T-helper 22 cell (primary cell): Measurements from ENCODE around the gene MYOZ1.
"Not testable (repeated sequence)": the region's sequence is repeated elsewhere in the genome, so short reads cannot be mapped to it uniquely, and the experiment has no call there.

ENCODE experiments used
- DNase-seq: peaks from one replicate; pipeline ENCODE4 v3.0.0-alpha.2; 2020; ENCODE audit warnings: low read depth

Gene MYOZ1

GRCh38 chr10:73641328-73642060, at the start of gene MYOZ1:
Gene MYOZ1, minus strand, starts transcription at chr10:73641474. Its CDS starts 1,457 bp downstream, at chr10:73640017.
- DNase-seq: no peak

- not testable (repeated sequence) for DNase-seq
Observed at GRCh38 chr10:73690755-73691154, 49.5 kb upstream of the MYOZ1 start.

GRCh38 chr10:73689596-73689995, 48.3 kb upstream of the MYOZ1 start:
- not testable (repeated sequence) for DNase-seq

GRCh38 chr10:73687641-73688040, 46.4 kb upstream of the MYOZ1 start:
- not testable (repeated sequence) for DNase-seq

GRCh38 chr10:73674546-73674945, 33.3 kb upstream of the MYOZ1 start:
- not testable (repeated sequence) for DNase-seq

- not testable (repeated sequence) for DNase-seq
Observed at GRCh38 chr10:73668378-73668777, 27.1 kb upstream of the MYOZ1 start.

GRCh38 chr10:73666153-73666809, 25.0 kb upstream of the MYOZ1 start:
- not testable (repeated sequence) for DNase-seq

- not testable (repeated sequence) for DNase-seq
Observed at GRCh38 chr10:73665581-73665980, 24.3 kb upstream of the MYOZ1 start.

GRCh38 chr10:73664156-73665040, 23.1 kb upstream of the MYOZ1 start:
- DNase-seq: not testable (repeated sequence)

- not testable (repeated sequence) for DNase-seq
Observed at GRCh38 chr10:73663621-73664020, 22.3 kb upstream of the MYOZ1 start.

GRCh38 chr10:73662705-73663104, 21.4 kb upstream of the MYOZ1 start:
- DNase-seq: not testable (repeated sequence)

- DNase-seq: no peak
Observed at GRCh38 chr10:73655990-73656298, 14.7 kb upstream of the MYOZ1 start, which contains the start of gene SYNPO2L. Gene SYNPO2L, minus strand, starts transcription at chr10:73656029. Its CDS starts 107 bp downstream, at chr10:73655922.

GRCh38 chr10:73655257-73655989, 14.1 kb upstream of the MYOZ1 start:
- no peak for DNase-seq

- DNase-seq: no peak
Observed at GRCh38 chr10:73653701-73654100, 12.4 kb upstream of the MYOZ1 start.

GRCh38 chr10:73653195-73653594, 11.9 kb upstream of the MYOZ1 start:
- DNase-seq: no peak

GRCh38 chr10:73650537-73651331, 9.5 kb upstream of the MYOZ1 start:
- no peak for DNase-seq

- DNase-seq: no peak
Observed at GRCh38 chr10:73649876-73650536, 8.7 kb upstream of the MYOZ1 start.

GRCh38 chr10:73648975-73649829, 7.9 kb upstream of the MYOZ1 start:
- DNase-seq: no peak

- DNase-seq: no peak
Observed at GRCh38 chr10:73647875-73648651, 6.8 kb upstream of the MYOZ1 start.
